Measurements from ENCODE around the gene NTM. TPM values are rescaled to one million over a fixed set of nuclear protein-coding genes. Genes with fewer than 3 reads are reported as not detected.

Gene NTM
- 1.9 and 5.4 TPM in 2 replicates for total RNA-seq

GRCh38 chr11:131370090-131370751, at the start of gene NTM:
Gene NTM (plus strand): TSS chr11:131370615.

Measured in cardiac atrium fibroblast (primary cell).